Prostate gland (tissue), 2 donors: Measurements from ENCODE around the gene GUCA2A. TPM values are rescaled to one million over a fixed set of nuclear protein-coding genes. Genes with fewer than 3 reads are reported as not detected.
"Not testable (repeated sequence)": the region's sequence is repeated elsewhere in the genome, so short reads cannot be mapped to it uniquely, and the experiment has no call there.

Experiments
- DNase-seq: peaks from one replicate; pipeline ENCODE4 v3.0.0-alpha.2; 2019; ENCODE audit warnings: low spot score
- H3K27ac ChIP-seq, 2 donors: fragments of 200-600 bp; sonication (generic); 2 replicates each; pipeline ENCODE4 v1.5.1; 2017 to 2019
- H3K27me3 ChIP-seq: fragments of 200-600 bp; sonication (generic); replicated peaks from 2 replicates; pipeline ENCODE4 v1.5.1; 2019; ENCODE audit not compliant: insufficient read depth
- H3K36me3 ChIP-seq, 2 donors: fragments of 200-600 bp; sonication (generic); 1 replicate in 1 of 2; 2 replicates in 1 of 2; pipeline versions ENCODE4 v1.5.1 to v1.8.1; 2017 to 2019
- H3K4me1 ChIP-seq: fragments of 200-600 bp; sonication (generic); replicated peaks from 2 replicates; pipeline ENCODE4 v1.5.1; 2019
- H3K4me3 ChIP-seq, 2 donors: fragments of 200-600 bp; sonication (generic); 2 replicates each; pipeline ENCODE4 v1.5.1; 2017 to 2019
- H3K9me3 ChIP-seq: fragments of 200-600 bp; sonication (generic); 2 replicates; pipeline ENCODE4 v1.5.1; 2017
- CTCF ChIP-seq, 4 experiments: fragments of 200-600 bp in 2 of 4; fragments of 450-650 bp in 2 of 4; sonication (generic) in 2 of 4; IDR thresholded peaks; 1 replicate in 3 of 4; 2 replicates in 1 of 4; pipeline ENCODE4 v1.5.1; 2016 to 2019; ENCODE audit warnings: antibody characterized with exemption in 4 of 4, mild to moderate bottlenecking in 2 of 4, moderate library complexity in 2 of 4
- POLR2A ChIP-seq: fragments of 450-650 bp; IDR thresholded peaks from one replicate; pipeline ENCODE4 v1.6.1; 2016; ENCODE audit warnings: antibody characterized with exemption, mild to moderate bottlenecking
- POLR2AphosphoS5 ChIP-seq: sonication (generic); formaldehyde crosslinking; IDR thresholded peaks from one replicate; pipeline ENCODE4 v1.6.1; 2017; ENCODE audit warnings: antibody characterized with exemption
- WGBS: methylation state at CpG from one replicate; pipeline ENCODE4 v1.1.5; 2018; 5-methylcytosine and 5-hydroxymethylcytosine counted together
- intact Hi-C: fragments of 100-400 bp; cut with DNase I; formaldehyde crosslinking; loops from one replicate; pipeline ENCODE4 v1.14.2; 2022
- total RNA-seq, 2 donors: library from RNA; depleted of rRNA; stranded (reverse); fragments of >200 nt; gene quantifications; one replicate each; pipeline ENCODE4 v1.1.0, GENCODE V29; 2016

Gene GUCA2A
- not detected for total RNA-seq

GRCh38 chr1:42164551-42165420 is at the start of gene GUCA2A:
Gene GUCA2A, minus strand, starts transcription at chr1:42164745. Its CDS starts 33 bp downstream, at chr1:42164712.
- no peak for TF ChIP-seq CTCF (IDR thresholded peaks at IDR 0.05)
- no peak for TF ChIP-seq POLR2A
- TF ChIP-seq POLR2AphosphoS5 = no peak
- WGBS = 72% methylated on average over 23 of the region's 24 CpGs
- Histone ChIP-seq H3K27me3 (no peaks in the 10 kb centered on the region), H3K9me3 (no peaks in the 10 kb centered on the region), H3K4me1 (no peaks in the 10 kb centered on the region), H3K36me3 (no peaks in the 10 kb centered on the region), H3K27ac (no peak within 1 kb of the TSS), H3K4me3 (no peak within 1 kb of the TSS)
- no peak for DNase-seq
- intact Hi-C loops = no loop called here

GRCh38 chr1:42211224-42211623 is 46.7 kb upstream of the GUCA2A start:
- TF ChIP-seq POLR2A = no peak
- no peak for TF ChIP-seq CTCF (IDR thresholded peaks at IDR 0.05)
- no peak for TF ChIP-seq POLR2AphosphoS5
- Histone ChIP-seq H3K27me3 (no peaks in the 10 kb centered on the region), H3K4me3 (no peak overlapping the region), H3K27ac (no peak overlapping the region), H3K9me3 (no peaks in the 10 kb centered on the region), H3K4me1 (no peaks in the 10 kb centered on the region), H3K36me3 (no peaks in the 10 kb centered on the region)
- WGBS = 90% methylated on average over 2 of the region's 2 CpGs
- intact Hi-C loops = no loop called here
- DNase-seq = no peak

GRCh38 chr1:42210421-42211133 is 46.0 kb upstream of the GUCA2A start:
- no peaks in the 10 kb centered on the region for H3K4me1 ChIP-seq
- no peaks in the 10 kb centered on the region for H3K9me3 ChIP-seq
- H3K27ac ChIP-seq = no peak overlapping the region
- H3K36me3 ChIP-seq = no peaks in the 10 kb centered on the region
- no peak for DNase-seq
- 94% methylated on average over 6 of the region's 6 CpGs for WGBS
- TF ChIP-seq CTCF (IDR thresholded peaks at IDR 0.05) (no peak), POLR2AphosphoS5 (no peak), POLR2A (no peak)
- H3K4me3 ChIP-seq = no peak overlapping the region
- intact Hi-C loops = no loop called here
- H3K27me3 ChIP-seq = no peaks in the 10 kb centered on the region

GRCh38 chr1:42209526-42210251 is 45.1 kb upstream of the GUCA2A start:
- intact Hi-C loops = no loop called here
- no peak for DNase-seq
- H3K27me3 ChIP-seq = no peaks in the 10 kb centered on the region
- H3K4me3 ChIP-seq = no peak overlapping the region
- no peaks in the 10 kb centered on the region for H3K9me3 ChIP-seq
- H3K4me1 ChIP-seq = no peaks in the 10 kb centered on the region
- no peaks in the 10 kb centered on the region for H3K36me3 ChIP-seq
- WGBS = 77% methylated on average over 6 of the region's 6 CpGs
- no peak for TF ChIP-seq POLR2A
- TF ChIP-seq CTCF (IDR thresholded peaks at IDR 0.05) = no peak
- no peak for TF ChIP-seq POLR2AphosphoS5
- H3K27ac ChIP-seq = no peak overlapping the region

GRCh38 chr1:42206930-42207329 is 42.4 kb upstream of the GUCA2A start:
- H3K27me3 ChIP-seq, intact Hi-C loops, H3K27ac ChIP-seq, H3K4me3 ChIP-seq, H3K36me3 ChIP-seq, H3K9me3 ChIP-seq, H3K4me1 ChIP-seq, DNase-seq: not testable (repeated sequence)
- 99% methylated on average over 2 of the region's 2 CpGs for WGBS
